Measurements from ENCODE around the gene SKIC2. TPM values are rescaled to one million over a fixed set of nuclear protein-coding genes. Genes with fewer than 3 reads are reported as not detected.

SKIC2 gene
- total and polyA plus RNA-seq, 2 of the 8 experiments (the other 6 are each of a cell fraction or from before 2014, with no cell fraction given): 42.1 to 59.7 TPM

DNA sequence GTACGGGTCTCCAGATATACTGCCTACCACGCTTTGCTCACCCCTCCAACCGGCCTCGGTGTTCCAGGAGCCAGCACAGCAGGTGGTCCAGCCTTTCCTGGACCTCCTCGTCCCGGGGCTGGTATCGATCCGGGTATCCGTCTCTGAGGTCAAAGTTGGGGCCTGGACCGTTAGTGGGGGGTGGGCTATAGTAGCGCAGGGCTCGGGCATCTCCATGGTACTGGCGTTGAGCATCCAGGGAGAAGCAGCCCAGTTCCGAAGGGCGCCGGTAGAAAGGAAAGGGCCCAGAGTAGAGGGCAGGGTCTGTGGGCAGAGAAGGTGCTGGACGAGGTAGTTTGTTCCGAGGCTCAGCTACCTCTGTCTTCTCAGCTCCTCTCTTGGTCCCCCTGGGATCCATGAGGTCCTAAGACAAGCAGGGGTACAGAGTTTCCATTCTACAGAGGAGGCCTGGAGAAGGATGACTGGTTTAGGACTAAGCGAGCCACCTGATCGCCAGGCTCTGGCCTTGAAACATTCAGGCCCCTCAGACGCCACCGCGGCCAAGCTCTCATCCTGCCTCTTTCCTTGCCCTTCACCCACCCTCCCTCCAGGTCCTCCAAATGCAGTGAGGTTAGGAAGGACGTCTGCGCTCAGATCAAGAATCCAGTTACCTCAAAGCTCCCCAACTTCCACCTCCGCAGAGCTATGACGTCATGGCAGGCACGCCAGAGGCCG lies 12.5 kb downstream of the SKIC2 start:
- peak overlapping the region; percentile 88; the same call in 1 of the 2 replicates for H2BK5ac ChIP-seq (ENCODE audit: low read depth, low read length)
- peak overlapping the region; percentile 98; the same call in 1 of the 2 replicates for H4K8ac ChIP-seq (ENCODE audit: extremely low read depth, insufficient read depth, low read length)
- H3K9ac ChIP-seq (replicated peaks in 1 of 4; ENCODE audit: extremely low read depth in 1 of 4, low read depth in 3 of 4, low read length in 3 of 4): peak overlapping the region in 3 of 4 experiments; percentile 79 to 84 (median 79); a peak in 6 of 7 replicates
- peak overlapping the region; percentile 57; the same call in 1 of the 2 replicates for H2AFZ ChIP-seq (ENCODE audit: low read length)
- no peak for FAIRE-seq
- peak overlapping the region; percentile 55 for H4K5ac ChIP-seq (ENCODE audit: insufficient read length, low read depth, low read length)
- DNase-seq (ENCODE audit: low read depth in 1 of 2, low spot score in 2 of 2): peak in 1 of 2 experiments; percentile 50
- no peaks in the 10 kb centered on the region; a peak in 1 of 7 replicates for H3K27me3 ChIP-seq (replicated peaks in 1 of 4; ENCODE audit: control insufficient read depth in 3 of 4, extremely low read depth in 1 of 4, insufficient read depth in 3 of 4, low read length in 3 of 4)
- no peak overlapping the region for H4K91ac ChIP-seq (replicated peaks; ENCODE audit: insufficient read length, low read length)
- H2AK5ac ChIP-seq (ENCODE audit: low read depth, low read length): peak overlapping the region; percentile 68; the same call in 1 of the 2 replicates
- peak overlapping the region; percentile 82 for H2BK12ac ChIP-seq (ENCODE audit: low read depth, low read length)
- H2BK15ac ChIP-seq (ENCODE audit: low read length): no peak overlapping the region
- peak overlapping the region; percentile 91 to 100 for H3K4me2 ChIP-seq (ENCODE audit: insufficient read depth in 1 of 2, low read depth in 2 of 2, low read length in 2 of 2)
- H3K27ac ChIP-seq (ENCODE audit: low read depth, low read length): peak overlapping the region; percentile 90
- H3K36me3 ChIP-seq (ENCODE audit: control insufficient read depth in 2 of 4, insufficient read depth in 4 of 4, low read length in 3 of 4): peaks cover 10 to 35% (median 25%) of the 10 kb centered on the region in 4 experiments; a peak in 7 of 8 replicates
- H3K4me1 ChIP-seq (replicated peaks in 1 of 4; ENCODE audit: control insufficient read depth in 3 of 4, insufficient read depth in 4 of 4, low read length in 3 of 4): peaks cover 0 to 9% (median 5%) of the 10 kb centered on the region in 4 experiments; a peak in 5 of 7 replicates
- no peak overlapping the region for H3K14ac ChIP-seq (ENCODE audit: insufficient read length)
- H3K4me3 ChIP-seq (ENCODE audit: extremely low read depth in 1 of 4, insufficient read depth in 2 of 4, low read depth in 3 of 4, low read length in 4 of 4): peak overlapping the region; percentile 68 to 94 (median 84)
- no peak overlapping the region for H2BK20ac ChIP-seq (ENCODE audit: low read length)
- POLR2A ChIA-PET (ENCODE audit: partially characterized antibody): interaction anchor here (0.7 to 15.3 kb wide), 21 partner anchors 9 to 1001 kb away, joined by 3 to 279 read pairs (median 4); partner anchors contain the start of genes CFB, EHMT2, FKBPL and NELFE
- no peak overlapping the region for H3K56ac ChIP-seq (replicated peaks; ENCODE audit: insufficient read length, low read depth, low read length)
- H3K18ac ChIP-seq (ENCODE audit: extremely low read depth, low read length): peak overlapping the region; percentile 5; the same call in 1 of the 2 replicates
- peaks cover 4% of the 10 kb centered on the region; the same call in 1 of the 2 replicates for H3K79me1 ChIP-seq (ENCODE audit: low read depth, low read length)
- H3K23me2 ChIP-seq (ENCODE audit: low read depth, low read length): peaks cover 13% of the 10 kb centered on the region
- H4K20me1 ChIP-seq (replicated peaks in 1 of 2; ENCODE audit: control insufficient read depth in 1 of 2, insufficient read depth in 2 of 2, low read length in 2 of 2): peaks cover 0 to 3% of the 10 kb centered on the region in 2 experiments
- H3K23ac ChIP-seq (ENCODE audit: insufficient read length): no peak overlapping the region
- H3K79me2 ChIP-seq (ENCODE audit: control insufficient read depth in 1 of 2, insufficient read depth in 2 of 2, low read length in 2 of 2): peaks cover 0 to 11% of the 10 kb centered on the region in 2 experiments; a peak in 1 of 4 replicates
- CTCF ChIA-PET (ENCODE audit: partially characterized antibody): interaction anchor here (0.6 to 10.2 kb wide), 6 partner anchors 10 to 1193 kb away, joined by 3 to 84 read pairs (median 4); no protein-coding TSS in a partner anchor
- no peaks in the 10 kb centered on the region; a peak in 1 of 4 replicates for H3K9me3 ChIP-seq (ENCODE audit: insufficient read depth in 2 of 2, low read depth in 1 of 2, low read length in 1 of 2)
- H2BK120ac ChIP-seq (replicated peaks; ENCODE audit: low read depth, low read length): no peak overlapping the region
- 65% methylated on average over 27 of the region's 29 CpGs; no CpG with 5 or more reads in 1 of the 2 experiments for WGBS, 2 experiments (ENCODE audit: extremely low coverage in 1 of 2, insufficient coverage in 1 of 2, insufficient read length in 1 of 2, insufficient replicate concordance in 2 of 2, low coverage in 1 of 2, low lambda C conversion rate in 2 of 2, missing lambda C conversion rate in 1 of 2)
- peak overlapping the region; percentile 3 for H3K4ac ChIP-seq (replicated peaks; ENCODE audit: insufficient read length, low read depth, low read length)
